HepG2 (cell line): ENCODE measurements around the gene PLEKHH1. TPM values are rescaled to one million over a fixed set of nuclear protein-coding genes. Genes with fewer than 3 reads are reported as not detected.

Experiments used
- KDM1A ChIP-seq: IDR thresholded peaks from 2 replicates; pipeline ENCODE4 v1.6.1; 2016; ENCODE audit warnings: missing compliant biosample characterization
- NFKBIZ ChIP-seq: IDR thresholded peaks from 2 replicates; pipeline ENCODE4 v1.6.1; 2018; ENCODE audit warnings: missing genetic modification reagents, missing compliant biosample characterization
- RARG ChIP-seq: sonication (generic); formaldehyde crosslinking; IDR thresholded peaks from 2 replicates; pipeline ENCODE4 v1.4.0; 2020; ENCODE audit warnings: low read depth, mild to moderate bottlenecking, missing genetic modification reagents
- RBAK ChIP-seq: sonication (generic); formaldehyde crosslinking; IDR thresholded peaks from 2 replicates; pipeline ENCODE4 v1.5.1; 2020; ENCODE audit warnings: mild to moderate bottlenecking, missing genetic modification reagents
- TARDBP ChIP-seq: sonication (generic); formaldehyde crosslinking; IDR thresholded peaks from 2 replicates; pipeline ENCODE4 v1.8.0; 2022; ENCODE audit warnings: mild to moderate bottlenecking, missing genetic modification reagents
- U2AF2 ChIP-seq: fragments of 200-400 bp; formaldehyde crosslinking; IDR thresholded peaks from 2 replicates; pipeline ENCODE4 v1.6.1; 2017; ENCODE audit warnings: low read depth, mild to moderate bottlenecking, low read length
- ZFY ChIP-seq: sonication (generic); formaldehyde crosslinking; IDR thresholded peaks from 2 replicates; pipeline ENCODE4 v1.4.0; 2020; ENCODE audit warnings: missing genetic modification reagents
- ZNF234 ChIP-seq: sonication (generic); formaldehyde crosslinking; conservative IDR thresholded peaks from 2 replicates; pipeline ENCODE4 v1.5.1; 2020; ENCODE audit warnings: mild to moderate bottlenecking, missing genetic modification reagents
- polyA plus RNA-seq, 8 experiments: library from polyadenylated mRNA; depleted of rRNA in 3 of 8; stranded (reverse) in 7 of 8; unstranded in 1 of 8; fragments of >200 nt; fragmentation: Illumina TruSeq in 4 of 8; extraction: Trizol in 4 of 8; gene quantifications; 2 replicates each; pipeline versions ENCODE4 v1.2.1 to v1.2.3, GENCODE V29; 2011 to 2016; ENCODE audit warnings: low read depth in 4 of 8, missing spikeins in 1 of 8, mixed read lengths in 1 of 8; ENCODE audit not compliant: insufficient read depth in 1 of 8
- total RNA-seq, 5 experiments: library from RNA; depleted of rRNA; stranded (reverse); fragments of >200 nt; fragmentation: Illumina TruSeq; extraction: Trizol; gene quantifications; 2 replicates each; pipeline ENCODE4 v1.2.3, GENCODE V29; 2016; ENCODE audit warnings: low read depth in 1 of 5
- TF ChIP-seq, protein P1 (sequence below), 2 experiments: fragments of 450-650 bp in 1 of 2; sonication (generic) in 1 of 2; formaldehyde crosslinking in 1 of 2; IDR thresholded peaks; 2 replicates each; pipeline versions ENCODE4 v1.6.1 to v1.8.0; 2016 to 2022; ENCODE audit warnings: antibody characterized with exemption in 1 of 2, mild to moderate bottlenecking in 1 of 2, missing genetic modification reagents in 1 of 2
- TF ChIP-seq, protein P2 (sequence below): sonication (generic); formaldehyde crosslinking; IDR thresholded peaks from 2 replicates; pipeline ENCODE4 v1.5.0; 2020; ENCODE audit warnings: missing genetic modification reagents
- TF ChIP-seq, protein P3 (sequence below): sonication (generic); formaldehyde crosslinking; IDR thresholded peaks from 2 replicates; pipeline ENCODE4 v1.4.0; 2020; ENCODE audit warnings: missing genetic modification reagents
- TF ChIP-seq, protein P4 (sequence below): sonication (generic); formaldehyde crosslinking; IDR thresholded peaks from 2 replicates; pipeline ENCODE4 v1.5.1; 2020; ENCODE audit warnings: mild to moderate bottlenecking, moderate library complexity, missing genetic modification reagents

PLEKHH1 gene
- total and polyA plus RNA-seq, 2 of the 13 experiments (the other 11 are each of a cell fraction or from before 2014, with no cell fraction given), result 8.6 to 15.8 TPM

DNA sequence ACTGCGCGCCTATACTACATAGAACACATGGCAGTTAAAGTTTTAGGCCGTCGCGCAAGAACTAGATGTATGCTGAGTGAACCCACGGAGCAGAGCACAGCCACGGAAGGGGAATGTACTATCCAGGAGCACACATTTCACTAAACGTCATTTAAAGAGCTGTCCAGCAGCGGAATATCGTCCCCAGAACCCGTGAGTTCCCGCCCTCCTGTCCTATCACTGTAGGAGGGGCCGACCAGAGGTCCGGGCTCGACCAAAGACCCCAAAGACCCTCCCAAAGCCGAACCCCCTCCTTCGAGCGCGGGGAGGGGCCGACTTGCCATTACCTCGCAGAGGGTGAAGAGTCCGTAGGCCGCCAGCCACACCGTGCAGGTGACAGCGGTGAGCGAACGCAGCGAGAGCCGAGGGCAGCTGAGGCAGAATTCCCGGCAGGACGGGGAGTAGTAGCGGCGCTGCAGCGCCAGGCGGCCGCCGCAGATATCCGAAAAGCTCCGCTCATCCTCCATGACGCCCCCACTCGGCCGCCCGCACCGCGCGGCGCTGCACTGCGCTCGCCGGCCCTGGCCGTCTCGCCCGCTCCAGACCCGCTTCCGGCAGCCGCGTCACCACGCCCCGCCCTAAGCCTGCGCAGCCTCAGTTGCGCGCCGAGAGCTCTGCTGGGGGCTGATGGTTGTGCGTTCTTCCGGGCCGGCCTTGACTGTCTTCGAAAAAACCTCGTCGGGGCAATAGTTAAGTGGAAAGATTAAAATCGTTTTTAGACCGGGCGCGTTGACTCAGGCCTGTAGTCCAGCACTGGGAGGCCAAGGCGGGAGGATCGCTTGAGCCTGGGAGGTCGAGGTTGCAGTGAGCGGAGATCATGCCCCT, 66.8 kb downstream of the PLEKHH1 start, which contains the start of gene PIGH (continued):
- TF ChIP-seq, protein P1, sequence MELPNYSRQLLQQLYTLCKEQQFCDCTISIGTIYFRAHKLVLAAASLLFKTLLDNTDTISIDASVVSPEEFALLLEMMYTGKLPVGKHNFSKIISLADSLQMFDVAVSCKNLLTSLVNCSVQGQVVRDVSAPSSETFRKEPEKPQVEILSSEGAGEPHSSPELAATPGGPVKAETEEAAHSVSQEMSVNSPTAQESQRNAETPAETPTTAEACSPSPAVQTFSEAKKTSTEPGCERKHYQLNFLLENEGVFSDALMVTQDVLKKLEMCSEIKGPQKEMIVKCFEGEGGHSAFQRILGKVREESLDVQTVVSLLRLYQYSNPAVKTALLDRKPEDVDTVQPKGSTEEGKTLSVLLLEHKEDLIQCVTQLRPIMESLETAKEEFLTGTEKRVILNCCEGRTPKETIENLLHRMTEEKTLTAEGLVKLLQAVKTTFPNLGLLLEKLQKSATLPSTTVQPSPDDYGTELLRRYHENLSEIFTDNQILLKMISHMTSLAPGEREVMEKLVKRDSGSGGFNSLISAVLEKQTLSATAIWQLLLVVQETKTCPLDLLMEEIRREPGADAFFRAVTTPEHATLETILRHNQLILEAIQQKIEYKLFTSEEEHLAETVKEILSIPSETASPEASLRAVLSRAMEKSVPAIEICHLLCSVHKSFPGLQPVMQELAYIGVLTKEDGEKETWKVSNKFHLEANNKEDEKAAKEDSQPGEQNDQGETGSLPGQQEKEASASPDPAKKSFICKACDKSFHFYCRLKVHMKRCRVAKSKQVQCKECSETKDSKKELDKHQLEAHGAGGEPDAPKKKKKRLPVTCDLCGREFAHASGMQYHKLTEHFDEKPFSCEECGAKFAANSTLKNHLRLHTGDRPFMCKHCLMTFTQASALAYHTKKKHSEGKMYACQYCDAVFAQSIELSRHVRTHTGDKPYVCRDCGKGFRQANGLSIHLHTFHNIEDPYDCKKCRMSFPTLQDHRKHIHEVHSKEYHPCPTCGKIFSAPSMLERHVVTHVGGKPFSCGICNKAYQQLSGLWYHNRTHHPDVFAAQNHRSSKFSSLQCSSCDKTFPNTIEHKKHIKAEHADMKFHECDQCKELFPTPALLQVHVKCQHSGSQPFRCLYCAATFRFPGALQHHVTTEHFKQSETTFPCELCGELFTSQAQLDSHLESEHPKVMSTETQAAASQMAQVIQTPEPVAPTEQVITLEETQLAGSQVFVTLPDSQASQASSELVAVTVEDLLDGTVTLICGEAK (IDR thresholded peaks at IDR 0.05), result no peak
- TF ChIP-seq, protein P1 (CRISPR knock-in tag; IDR thresholded peaks at IDR 0.05), result no peak; the same call in 1 of the 2 replicates
- TF ChIP-seq U2AF2, result no peak
- no peak; the same call in 1 of the 2 replicates for TF ChIP-seq ZNF234 (CRISPR knock-in tag)
- TF ChIP-seq, protein P2, sequence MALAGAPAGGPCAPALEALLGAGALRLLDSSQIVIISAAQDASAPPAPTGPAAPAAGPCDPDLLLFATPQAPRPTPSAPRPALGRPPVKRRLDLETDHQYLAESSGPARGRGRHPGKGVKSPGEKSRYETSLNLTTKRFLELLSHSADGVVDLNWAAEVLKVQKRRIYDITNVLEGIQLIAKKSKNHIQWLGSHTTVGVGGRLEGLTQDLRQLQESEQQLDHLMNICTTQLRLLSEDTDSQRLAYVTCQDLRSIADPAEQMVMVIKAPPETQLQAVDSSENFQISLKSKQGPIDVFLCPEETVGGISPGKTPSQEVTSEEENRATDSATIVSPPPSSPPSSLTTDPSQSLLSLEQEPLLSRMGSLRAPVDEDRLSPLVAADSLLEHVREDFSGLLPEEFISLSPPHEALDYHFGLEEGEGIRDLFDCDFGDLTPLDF (CRISPR knock-in tag), result 0 out of 2 replicates have a peak, but pooled peaks have one; percentile 53
- TF ChIP-seq NFKBIZ (CRISPR knock-in tag), result 0 out of 2 replicates have a peak, but pooled peaks have one; percentile 13
- TF ChIP-seq KDM1A, result no peak
- TF ChIP-seq, protein P3, sequence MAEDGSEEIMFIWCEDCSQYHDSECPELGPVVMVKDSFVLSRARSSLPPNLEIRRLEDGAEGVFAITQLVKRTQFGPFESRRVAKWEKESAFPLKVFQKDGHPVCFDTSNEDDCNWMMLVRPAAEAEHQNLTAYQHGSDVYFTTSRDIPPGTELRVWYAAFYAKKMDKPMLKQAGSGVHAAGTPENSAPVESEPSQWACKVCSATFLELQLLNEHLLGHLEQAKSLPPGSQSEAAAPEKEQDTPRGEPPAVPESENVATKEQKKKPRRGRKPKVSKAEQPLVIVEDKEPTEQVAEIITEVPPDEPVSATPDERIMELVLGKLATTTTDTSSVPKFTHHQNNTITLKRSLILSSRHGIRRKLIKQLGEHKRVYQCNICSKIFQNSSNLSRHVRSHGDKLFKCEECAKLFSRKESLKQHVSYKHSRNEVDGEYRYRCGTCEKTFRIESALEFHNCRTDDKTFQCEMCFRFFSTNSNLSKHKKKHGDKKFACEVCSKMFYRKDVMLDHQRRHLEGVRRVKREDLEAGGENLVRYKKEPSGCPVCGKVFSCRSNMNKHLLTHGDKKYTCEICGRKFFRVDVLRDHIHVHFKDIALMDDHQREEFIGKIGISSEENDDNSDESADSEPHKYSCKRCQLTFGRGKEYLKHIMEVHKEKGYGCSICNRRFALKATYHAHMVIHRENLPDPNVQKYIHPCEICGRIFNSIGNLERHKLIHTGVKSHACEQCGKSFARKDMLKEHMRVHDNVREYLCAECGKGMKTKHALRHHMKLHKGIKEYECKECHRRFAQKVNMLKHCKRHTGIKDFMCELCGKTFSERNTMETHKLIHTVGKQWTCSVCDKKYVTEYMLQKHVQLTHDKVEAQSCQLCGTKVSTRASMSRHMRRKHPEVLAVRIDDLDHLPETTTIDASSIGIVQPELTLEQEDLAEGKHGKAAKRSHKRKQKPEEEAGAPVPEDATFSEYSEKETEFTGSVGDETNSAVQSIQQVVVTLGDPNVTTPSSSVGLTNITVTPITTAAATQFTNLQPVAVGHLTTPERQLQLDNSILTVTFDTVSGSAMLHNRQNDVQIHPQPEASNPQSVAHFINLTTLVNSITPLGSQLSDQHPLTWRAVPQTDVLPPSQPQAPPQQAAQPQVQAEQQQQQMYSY (CRISPR knock-in tag), result no peak
- peak; percentile 81 for TF ChIP-seq ZFY
- no peak for TF ChIP-seq RBAK (CRISPR knock-in tag)
- TF ChIP-seq, protein P4, sequence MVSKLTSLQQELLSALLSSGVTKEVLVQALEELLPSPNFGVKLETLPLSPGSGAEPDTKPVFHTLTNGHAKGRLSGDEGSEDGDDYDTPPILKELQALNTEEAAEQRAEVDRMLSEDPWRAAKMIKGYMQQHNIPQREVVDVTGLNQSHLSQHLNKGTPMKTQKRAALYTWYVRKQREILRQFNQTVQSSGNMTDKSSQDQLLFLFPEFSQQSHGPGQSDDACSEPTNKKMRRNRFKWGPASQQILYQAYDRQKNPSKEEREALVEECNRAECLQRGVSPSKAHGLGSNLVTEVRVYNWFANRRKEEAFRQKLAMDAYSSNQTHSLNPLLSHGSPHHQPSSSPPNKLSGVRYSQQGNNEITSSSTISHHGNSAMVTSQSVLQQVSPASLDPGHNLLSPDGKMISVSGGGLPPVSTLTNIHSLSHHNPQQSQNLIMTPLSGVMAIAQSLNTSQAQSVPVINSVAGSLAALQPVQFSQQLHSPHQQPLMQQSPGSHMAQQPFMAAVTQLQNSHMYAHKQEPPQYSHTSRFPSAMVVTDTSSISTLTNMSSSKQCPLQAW (CRISPR knock-in tag), result peak; percentile 30; the same call in 1 of the 2 replicates
- no peak for TF ChIP-seq RARG (CRISPR knock-in tag)
- peak; percentile 67; the same call in 1 of the 2 replicates for TF ChIP-seq TARDBP (CRISPR knock-in tag)
